22Rv1 (cell line): ENCODE measurements around the gene INSL3.

Source experiments
- CTCF ChIP-seq: fragments of 450-650 bp; IDR thresholded peaks from 2 replicates; pipeline ENCODE4 v1.5.1; 2017; ENCODE audit warnings: mild to moderate bottlenecking
- ZFX ChIP-seq: fragments of 450-650 bp; IDR thresholded peaks from 2 replicates; pipeline ENCODE4 v1.6.1; 2017; ENCODE audit warnings: antibody characterized with exemption, borderline replicate concordance

GRCh38 chr19:17796013-17796837 lies 25.1 kb downstream of the INSL3 start:
- no peak for TF ChIP-seq CTCF
- no peak for TF ChIP-seq ZFX
